D721Med (cell line): ENCODE data around the gene SGCG.
"Not testable (repeated sequence)": the region's sequence is repeated elsewhere in the genome, so short reads cannot be mapped to it uniquely, and the experiment has no call there.

Experiments
- DNase-seq: peaks from one replicate; pipeline ENCODE4 v3.0.0; 2011; ENCODE audit warnings: low spot score; ENCODE audit not compliant: insufficient read length
- FAIRE-seq: peaks from 2 replicates; lab custom pipeline; 2011; peaks lifted over from hg19 to GRCh38; lab: Jason Lieb, UNC
- TF ChIP-seq, protein P1 (sequence below): IDR thresholded peaks from 2 replicates; pipeline ENCODE4 v1.5.1; 2012; ENCODE audit warnings: mild to moderate bottlenecking, control low read depth; ENCODE audit not compliant: insufficient read depth; ENCODE audit errors: missing control alignments

The SGCG gene, protein sequence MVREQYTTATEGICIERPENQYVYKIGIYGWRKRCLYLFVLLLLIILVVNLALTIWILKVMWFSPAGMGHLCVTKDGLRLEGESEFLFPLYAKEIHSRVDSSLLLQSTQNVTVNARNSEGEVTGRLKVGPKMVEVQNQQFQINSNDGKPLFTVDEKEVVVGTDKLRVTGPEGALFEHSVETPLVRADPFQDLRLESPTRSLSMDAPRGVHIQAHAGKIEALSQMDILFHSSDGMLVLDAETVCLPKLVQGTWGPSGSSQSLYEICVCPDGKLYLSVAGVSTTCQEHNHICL

DNA sequence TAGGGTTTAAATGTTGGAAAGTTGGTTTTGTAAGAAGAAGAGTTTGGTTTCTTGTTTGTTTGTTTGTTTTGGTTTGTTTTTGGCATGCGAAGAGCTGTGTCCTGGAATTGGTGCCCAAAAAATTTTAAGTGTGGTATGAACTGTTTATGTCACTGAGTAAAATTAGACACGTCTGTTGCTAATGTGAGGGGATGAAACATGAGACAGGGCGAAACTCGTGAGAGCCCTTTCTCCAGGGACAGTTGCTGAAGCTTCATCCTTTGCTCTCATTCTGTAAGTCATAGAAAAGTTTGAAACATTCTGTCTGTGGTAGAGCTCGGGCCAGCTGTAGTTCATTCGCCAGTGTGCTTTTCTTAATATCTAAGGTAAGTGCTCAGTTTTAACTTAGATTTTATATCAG lies at the start of gene SGCG:
Gene SGCG, plus strand, starts transcription at position 269 of the 400 bp plus-strand sequence. CDS start 22,716 bp downstream, outside the sequence.
- FAIRE-seq (no peak), DNase-seq (no peak)
- TF ChIP-seq, protein P1, sequence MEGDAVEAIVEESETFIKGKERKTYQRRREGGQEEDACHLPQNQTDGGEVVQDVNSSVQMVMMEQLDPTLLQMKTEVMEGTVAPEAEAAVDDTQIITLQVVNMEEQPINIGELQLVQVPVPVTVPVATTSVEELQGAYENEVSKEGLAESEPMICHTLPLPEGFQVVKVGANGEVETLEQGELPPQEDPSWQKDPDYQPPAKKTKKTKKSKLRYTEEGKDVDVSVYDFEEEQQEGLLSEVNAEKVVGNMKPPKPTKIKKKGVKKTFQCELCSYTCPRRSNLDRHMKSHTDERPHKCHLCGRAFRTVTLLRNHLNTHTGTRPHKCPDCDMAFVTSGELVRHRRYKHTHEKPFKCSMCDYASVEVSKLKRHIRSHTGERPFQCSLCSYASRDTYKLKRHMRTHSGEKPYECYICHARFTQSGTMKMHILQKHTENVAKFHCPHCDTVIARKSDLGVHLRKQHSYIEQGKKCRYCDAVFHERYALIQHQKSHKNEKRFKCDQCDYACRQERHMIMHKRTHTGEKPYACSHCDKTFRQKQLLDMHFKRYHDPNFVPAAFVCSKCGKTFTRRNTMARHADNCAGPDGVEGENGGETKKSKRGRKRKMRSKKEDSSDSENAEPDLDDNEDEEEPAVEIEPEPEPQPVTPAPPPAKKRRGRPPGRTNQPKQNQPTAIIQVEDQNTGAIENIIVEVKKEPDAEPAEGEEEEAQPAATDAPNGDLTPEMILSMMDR = no peak

GRCh38 chr13:23134542-23134941 lies 46.2 kb upstream of the SGCG start:
- TF ChIP-seq, protein P1 = no peak
- FAIRE-seq (no peak), DNase-seq (no peak)

GRCh38 chr13:23140492-23140891 lies 40.3 kb upstream of the SGCG start:
- TF ChIP-seq, protein P1 = no peak
- no peak for FAIRE-seq
- no peak for DNase-seq

- TF ChIP-seq, protein P1 = no peak
- FAIRE-seq = no peak
- no peak for DNase-seq
Observed at GRCh38 chr13:23141964-23142363, 38.8 kb upstream of the SGCG start.

DNA sequence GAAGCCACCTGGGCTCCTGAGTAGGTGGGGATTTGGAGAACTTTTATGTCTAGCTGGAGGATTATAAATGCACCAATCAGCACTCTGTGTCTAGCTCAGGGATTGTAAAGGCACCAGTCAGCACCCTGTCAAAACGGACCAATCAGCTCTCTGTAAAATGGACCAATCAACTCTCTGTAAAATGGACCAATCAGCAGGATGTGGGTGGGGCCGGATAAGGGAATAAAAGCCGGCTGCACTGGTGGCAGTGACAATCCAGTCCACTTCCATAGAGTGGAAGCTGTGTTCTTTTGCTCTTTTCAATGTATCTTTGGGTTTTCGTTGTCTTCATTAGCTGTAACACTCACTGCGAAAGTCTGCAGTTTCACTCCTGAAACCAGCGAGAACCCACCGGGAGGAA lies 38.2 kb upstream of the SGCG start:
- not testable (repeated sequence) for DNase-seq, FAIRE-seq

DNA sequence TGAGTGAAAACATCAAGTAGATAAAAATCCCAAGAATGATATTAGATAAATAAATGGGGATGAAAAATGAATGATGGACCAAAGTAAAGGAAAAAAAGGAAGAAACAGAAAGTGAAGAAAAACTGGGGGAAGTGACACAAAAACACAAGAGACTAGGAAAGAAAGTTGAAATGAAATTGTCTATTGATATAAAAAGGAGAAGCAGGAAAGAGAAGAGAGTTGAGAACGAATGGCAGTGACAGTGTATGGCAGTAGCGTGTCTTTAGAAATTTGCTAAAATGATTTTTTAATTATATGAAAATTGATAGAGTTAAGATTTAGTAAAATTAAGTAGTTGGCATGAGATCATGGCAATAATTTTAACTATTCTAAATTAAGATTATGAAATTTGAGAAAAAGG lies 36.3 kb upstream of the SGCG start:
- DNase-seq (no peak), FAIRE-seq (no peak)
- TF ChIP-seq, protein P1 = no peak

GRCh38 chr13:23146006-23146405 lies 34.8 kb upstream of the SGCG start:
- TF ChIP-seq, protein P1 = no peak
- no peak for DNase-seq
- FAIRE-seq = no peak
